NK-92 treated with Interleukin-12 subunit alpha and Interleukin-12 subunit beta, amount 100 ng/mL, for 24 hours (cell line): ENCODE data around the gene CD74.

Experiments used
- DNase-seq: peaks from one replicate; lab custom pipeline; 2025; lab: John Stamatoyannopoulos, UW

CD74 gene

GRCh38 chr5:150396267-150396666 is 16.4 kb downstream of the CD74 start:
- no peak for DNase-seq

- DNase-seq: no peak
Observed at GRCh38 chr5:150395688-150395975, 17.1 kb downstream of the CD74 start.

- no peak for DNase-seq
Observed at GRCh38 chr5:150394912-150395687, 17.6 kb downstream of the CD74 start.

- no peak for DNase-seq
Observed at GRCh38 chr5:150394131-150394530, 18.6 kb downstream of the CD74 start.

GRCh38 chr5:150393096-150393645 is 19.5 kb downstream of the CD74 start:
- DNase-seq: no peak

- DNase-seq: no peak
Observed at GRCh38 chr5:150392680-150393079, 20.0 kb downstream of the CD74 start.

GRCh38 chr5:150391986-150392385 is 20.7 kb downstream of the CD74 start:
- no peak for DNase-seq

- DNase-seq: no peak
Observed at GRCh38 chr5:150391064-150391834, 21.5 kb downstream of the CD74 start.

GRCh38 chr5:150389531-150390266 is 23.0 kb downstream of the CD74 start:
- DNase-seq: no peak

GRCh38 chr5:150386024-150386855 is 26.5 kb downstream of the CD74 start:
- no peak for DNase-seq

GRCh38 chr5:150384701-150385100 is 28.0 kb downstream of the CD74 start:
- no peak for DNase-seq

GRCh38 chr5:150377964-150378694 is 34.6 kb downstream of the CD74 start:
- DNase-seq: no peak

GRCh38 chr5:150376799-150377771 is 35.6 kb downstream of the CD74 start:
- DNase-seq: no peak

GRCh38 chr5:150374651-150375050 is 38.1 kb downstream of the CD74 start:
- DNase-seq: no peak

- DNase-seq: no peak
Observed at GRCh38 chr5:150372639-150373038, 40.1 kb downstream of the CD74 start.

GRCh38 chr5:150368526-150368925 is 44.2 kb downstream of the CD74 start:
- DNase-seq: no peak

- DNase-seq: no peak
Observed at GRCh38 chr5:150364004-150364403, 48.7 kb downstream of the CD74 start.

GRCh38 chr5:150363185-150363584 is 49.5 kb downstream of the CD74 start:
- DNase-seq: no peak

GRCh38 chr5:150361301-150361700 is 51.4 kb downstream of the CD74 start:
- no peak for DNase-seq
